Hematopoietic multipotent progenitor cell treated with erythropoietin and hydrocortisone succinate and interleukin-3 and kit ligand, for 6 days (in vitro differentiated cells): Measurements from ENCODE around the gene RTL1.

ENCODE experiments used
- DNase-seq: peaks from one replicate; pipeline ENCODE4 v3.0.0-alpha.2; 2015

The RTL1 gene

DNA sequence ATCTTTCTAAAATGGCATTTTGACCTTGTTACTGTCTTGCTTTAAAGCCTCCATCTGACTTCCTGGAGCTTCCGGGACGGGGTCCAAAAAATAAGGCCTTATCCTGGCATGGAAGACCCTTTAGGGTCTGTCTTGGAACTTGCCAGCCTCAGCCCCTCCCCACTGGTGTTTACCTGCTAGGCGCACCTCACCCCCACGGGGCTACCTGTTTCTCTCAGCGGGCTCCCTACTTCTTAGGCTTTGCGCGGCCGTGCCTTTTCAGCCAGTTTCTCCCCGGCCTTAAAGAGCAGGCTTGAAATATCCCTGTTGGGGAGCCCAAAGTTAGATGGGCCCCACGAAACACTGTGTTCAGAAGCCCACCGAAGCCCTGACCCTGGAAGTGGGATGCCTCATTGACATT is 5.1 kb downstream of the RTL1 start:
- no peak for DNase-seq

DNA sequence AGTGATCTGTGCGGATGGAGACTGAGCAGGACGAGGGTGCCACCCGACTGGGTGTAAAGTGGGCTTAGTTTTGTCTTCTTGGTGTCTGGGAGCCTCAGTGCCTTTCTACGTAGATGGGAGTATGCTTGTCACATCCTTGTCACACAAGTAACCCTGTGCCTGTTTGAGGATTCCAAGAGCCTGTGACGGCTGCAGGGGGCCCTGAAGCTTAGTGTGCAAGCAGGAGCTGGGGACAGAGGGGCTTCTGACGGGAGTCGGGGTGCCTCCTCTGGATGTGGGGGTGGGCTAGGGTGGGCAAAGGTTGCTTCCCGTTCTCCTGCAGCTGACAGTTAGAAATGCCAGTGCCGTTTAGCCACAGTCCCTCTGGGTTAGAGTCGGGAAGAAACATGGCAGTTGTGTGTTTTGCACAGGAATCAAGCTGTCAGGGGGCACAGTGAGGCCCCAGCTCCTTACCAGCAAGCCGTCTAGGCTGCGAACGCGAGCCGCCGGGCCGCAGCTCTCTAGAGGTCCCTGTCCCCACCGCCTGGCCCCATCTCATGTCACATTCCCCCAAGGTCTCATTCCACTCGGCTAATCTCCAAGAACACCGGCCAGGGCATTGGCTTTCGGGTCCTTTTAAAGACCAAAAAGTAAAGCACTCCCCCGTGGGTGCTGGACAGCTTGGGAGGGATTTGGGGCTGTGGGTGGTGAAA is 7.0 kb downstream of the RTL1 start:
- DNase-seq: no peak

DNA sequence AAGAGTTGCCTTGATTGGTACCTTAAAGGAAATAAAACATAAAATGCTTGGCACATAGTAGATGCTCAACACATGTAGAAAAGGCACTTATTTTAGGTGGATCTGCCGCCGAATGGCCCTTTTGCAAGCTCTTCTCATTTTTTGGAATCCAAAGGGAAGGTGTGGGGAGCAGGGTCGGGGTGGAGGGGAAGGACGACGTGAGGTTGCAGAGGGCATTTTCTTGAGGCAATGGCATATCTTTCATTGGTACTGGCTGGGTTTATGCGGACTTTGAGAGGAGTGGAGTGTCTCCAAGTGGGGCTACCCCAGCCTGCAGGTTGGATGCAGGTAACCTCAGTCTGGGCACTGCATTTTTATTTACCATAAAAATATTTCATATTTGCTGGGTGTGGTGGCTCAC is 8.1 kb downstream of the RTL1 start:
- no peak for DNase-seq

DNA sequence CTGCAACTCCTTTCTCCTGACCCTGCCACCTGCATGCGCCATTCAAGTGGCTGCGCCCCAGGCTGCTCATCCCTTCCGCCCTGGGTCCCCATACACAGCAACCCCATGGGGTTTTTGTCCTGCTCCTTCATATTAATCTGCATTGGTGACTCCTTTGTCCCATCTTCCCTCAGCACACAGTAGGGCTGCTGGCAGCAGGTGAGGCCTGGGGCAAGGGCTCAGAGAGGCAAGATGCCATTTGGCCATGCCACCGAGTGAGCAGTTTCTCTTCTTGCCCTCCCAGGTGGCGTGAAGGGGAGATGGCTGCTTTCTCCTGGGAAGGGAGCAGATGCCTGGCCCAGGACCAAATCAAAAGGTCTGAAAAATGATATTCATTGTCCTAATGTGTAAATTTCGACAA is 9.1 kb downstream of the RTL1 start:
- DNase-seq: no peak

DNA sequence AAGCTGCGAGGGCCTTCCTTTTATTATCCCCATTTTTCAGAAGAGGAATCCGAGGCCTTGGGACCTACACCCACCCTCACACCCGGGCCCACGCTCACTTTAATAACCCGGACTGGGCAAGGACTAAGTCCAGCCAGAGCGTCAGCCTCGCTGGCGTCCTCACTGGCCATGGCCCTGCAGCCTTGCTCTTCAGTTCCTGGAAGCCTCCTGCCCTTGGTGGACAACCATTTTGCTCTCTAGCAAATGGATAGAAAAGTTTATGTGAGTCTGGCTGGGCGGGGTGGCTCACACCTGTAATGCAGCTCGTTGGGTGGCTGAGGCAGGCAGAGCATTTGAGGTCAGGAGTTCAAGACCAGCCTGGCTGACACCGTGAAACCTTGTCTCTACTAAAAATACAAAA is 9.8 kb downstream of the RTL1 start:
- no peak for DNase-seq

DNA sequence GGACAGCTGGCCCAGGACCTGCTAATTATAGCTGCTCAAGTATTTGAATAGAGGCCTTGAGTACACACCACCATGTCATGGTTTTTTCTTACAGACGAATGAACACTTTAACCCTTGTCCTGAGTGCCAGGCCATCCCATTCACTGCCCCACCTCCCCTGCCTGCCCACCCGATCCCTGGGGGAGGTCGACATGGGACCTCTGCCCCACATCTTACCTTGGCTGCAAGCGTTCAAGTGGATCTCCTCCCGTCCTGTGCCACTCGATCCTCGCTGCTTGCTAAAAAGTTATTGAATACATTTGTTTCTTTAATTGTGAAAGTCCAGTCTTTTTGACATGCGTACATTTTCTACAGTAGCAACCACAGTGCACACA is 10.3 kb downstream of the RTL1 start:
- no peak for DNase-seq

DNA sequence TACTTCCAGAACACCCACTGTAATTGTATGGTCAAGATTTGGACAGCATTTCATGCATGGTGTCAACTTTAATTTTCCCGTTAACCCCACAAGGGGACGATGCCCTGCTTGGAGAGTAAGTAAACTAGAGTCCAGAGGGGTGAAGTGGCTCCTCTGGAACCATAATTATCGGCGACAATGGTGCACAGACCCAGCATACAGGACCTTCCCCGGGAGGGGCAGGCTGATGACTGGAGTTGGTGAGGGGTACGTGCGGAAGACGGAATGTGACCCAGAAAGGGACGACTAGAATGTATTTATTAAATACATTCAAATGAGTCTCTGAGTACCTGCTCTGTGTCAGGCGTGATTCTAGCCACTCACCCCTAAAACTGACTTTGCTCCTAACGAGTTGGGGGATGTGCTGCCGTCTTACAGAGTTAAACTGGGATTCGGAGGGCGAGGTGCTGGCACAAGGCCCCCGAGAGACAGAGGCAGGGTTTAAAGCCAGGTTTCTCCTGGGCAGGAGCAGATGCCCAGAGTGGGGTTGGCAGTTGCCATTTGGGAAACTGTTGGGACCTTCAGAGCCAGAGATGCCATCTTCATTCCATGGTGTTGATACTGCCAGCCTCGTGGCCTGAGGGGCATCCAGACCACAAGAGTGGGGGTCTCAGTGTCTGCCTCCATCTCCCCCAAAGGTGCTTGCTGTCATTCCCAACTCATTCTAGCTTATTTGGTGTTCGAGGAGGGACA is 10.9 kb downstream of the RTL1 start:
- DNase-seq: no peak

DNA sequence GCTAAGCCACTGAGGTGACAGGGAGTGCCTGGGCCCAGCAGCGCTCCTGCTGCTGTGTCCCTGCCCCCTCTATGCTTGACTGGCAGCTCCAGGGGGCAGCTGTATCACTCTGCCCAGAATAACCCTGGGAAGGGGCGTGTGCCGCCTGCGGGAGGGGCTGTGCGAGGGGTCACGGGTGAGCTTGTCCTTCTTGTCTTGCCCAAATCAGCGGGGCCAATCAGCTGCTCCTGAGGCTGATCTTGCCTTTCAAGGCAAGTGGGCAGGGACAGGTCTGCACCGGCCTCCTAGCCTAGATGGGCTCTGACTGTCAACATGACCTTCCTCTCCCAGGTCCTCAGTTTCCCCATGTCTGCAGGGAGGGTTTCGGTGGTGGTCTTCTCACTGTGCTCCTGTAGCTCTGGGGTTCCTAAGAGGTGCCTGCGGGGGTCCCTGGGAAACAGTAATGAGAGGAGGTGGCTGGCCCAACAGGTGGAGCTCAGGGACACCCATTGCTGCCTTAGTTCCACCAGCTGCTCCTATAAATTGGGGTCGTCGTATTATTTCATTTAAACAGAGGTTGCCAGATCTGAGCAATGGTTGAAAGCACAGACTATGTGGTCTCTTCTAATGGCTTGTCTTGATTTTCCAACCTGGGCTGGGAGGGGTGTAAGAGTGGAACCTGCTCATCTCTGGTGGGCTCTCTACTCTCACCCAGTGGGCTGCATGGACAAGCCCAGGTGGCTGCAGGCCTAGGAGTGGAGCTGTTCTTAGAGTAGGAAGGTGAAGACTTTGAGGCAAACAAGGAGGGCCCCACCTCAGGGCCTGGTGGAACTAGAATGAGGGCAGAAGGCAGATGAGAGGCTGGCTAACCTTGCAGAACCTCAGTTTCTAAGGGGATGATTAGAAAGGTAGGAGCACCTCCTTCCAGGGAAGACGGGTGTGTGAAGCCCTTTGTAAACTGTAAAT is 11.7 kb downstream of the RTL1 start:
- DNase-seq: no peak

DNA sequence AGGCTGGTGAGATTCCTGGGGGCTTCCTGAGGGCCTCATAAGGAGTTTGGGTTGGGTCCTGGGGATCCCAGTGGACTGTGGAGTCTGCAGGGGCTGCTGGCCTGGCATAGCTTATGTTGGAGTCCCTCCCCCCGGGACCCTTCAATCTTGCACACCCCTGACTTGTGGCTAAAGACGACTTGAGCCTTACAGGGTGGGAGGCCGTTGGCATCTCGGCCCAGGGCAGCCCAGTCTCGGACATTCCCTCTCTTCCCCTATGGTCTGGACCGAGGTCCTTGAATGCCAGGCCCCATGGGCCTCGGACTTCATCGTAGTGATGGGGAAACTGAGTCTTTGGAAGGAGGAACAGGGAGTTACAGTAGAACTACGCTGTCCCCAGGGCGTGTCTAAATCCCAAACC is 12.5 kb downstream of the RTL1 start:
- DNase-seq: no peak

DNA sequence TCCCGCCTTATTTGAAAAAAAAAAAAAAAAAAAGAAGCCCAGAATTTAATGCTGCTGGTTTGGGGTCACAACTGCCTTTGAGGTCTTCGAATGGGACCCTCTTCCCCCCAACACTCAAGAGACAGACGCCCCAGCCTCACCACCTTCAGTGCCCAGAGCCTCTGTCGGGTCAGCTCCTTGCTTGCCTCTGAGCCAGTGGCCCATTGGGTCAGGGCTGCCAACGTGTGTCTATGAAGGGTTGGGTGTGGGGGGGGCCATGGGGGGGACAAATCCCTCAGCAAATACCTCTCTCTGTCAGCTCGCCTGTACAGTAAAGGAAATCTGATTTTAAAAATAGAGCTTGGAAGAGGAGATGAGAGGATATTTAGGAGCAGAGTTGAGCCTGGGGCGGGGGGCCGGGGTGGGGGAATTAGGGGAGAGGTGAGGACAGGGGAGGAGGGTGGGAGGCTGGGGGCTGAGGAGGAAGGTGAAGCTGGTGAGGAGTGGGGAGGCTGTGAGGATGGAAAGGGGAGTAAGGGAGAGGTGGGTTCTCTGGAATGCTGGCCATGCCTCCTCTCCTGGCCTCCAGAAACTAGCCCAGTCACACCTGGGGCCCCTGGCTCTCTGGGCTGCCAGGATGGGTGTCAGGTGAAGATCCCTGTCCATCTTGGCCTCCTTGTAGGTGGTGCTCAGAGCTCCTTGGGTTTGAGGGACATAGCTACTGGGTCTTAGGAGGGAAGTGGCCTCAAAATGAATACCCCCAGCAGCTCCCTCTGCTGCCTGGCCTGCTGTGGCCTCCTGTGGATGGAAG is 13.3 kb downstream of the RTL1 start:
- DNase-seq: no peak

DNA sequence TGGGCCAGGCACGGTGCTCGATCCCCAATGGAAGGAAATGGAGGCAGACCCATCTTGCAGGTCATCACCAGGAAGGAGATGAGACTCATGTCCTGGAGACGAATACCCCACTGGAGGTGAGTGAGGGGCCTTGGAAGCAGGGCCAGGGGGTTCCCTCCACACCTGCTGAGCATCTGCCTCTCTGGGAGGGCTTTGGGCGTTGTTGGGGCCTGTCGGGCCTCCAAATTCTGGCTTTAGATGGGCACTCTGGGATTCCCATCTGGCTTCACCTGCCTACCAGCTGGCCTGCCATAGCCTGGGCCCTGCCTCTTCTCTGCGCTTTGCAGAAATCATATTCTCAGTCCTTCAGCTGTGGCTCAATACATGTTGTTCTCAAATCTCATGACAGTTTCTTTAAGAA is 13.9 kb downstream of the RTL1 start:
- DNase-seq: no peak

DNA sequence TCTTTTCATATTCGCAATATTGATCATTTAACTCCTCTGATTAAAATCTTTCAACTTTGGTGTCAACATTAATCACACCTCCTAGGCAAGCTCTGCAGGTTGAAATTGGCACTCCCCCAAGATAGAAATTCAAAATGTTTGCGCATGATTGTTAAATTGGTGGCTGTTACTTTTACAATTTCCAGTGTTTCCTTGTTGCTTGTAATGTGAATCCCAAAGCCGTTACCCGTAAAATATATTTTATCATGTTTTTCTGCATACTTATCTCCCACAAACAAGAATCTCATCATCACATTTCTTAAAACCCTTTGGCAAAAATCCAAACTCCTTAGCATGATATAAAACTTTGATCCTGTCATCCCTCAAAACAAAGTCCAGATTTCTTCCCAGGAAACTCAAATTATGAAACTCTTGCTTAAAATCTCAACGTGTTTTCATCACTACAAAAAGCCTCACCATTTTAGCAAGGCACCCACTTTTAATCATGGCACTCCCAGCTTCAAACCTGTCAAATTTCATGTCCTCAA is 14.7 kb downstream of the RTL1 start:
- no peak for DNase-seq

DNA sequence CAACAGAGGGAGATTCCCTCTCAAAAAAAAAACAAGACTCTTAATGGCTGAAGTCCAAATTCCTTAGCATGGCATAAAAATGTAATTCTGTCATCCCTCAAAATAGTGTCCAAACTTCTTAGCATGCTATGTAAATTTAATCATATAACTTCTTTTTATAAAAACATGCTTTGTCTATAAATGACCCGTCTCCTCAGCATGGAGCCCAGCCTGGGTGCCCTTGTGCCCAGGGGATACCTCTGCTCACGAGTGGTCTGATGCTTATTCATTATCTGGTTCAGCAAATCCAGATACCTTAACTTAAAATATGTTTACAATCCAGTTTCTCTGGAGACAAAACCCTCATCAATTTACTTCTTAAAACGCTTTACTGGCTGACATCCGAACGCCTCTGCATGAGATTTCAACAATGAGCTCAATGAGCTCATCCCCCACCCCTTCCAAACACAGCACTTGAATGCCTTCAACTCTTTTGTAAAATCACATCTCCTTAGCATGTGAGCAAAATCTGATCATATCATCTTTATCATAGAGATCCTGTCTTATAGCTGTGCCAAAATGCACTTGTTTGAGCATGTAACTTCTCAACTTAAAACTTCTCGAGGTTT is 15.7 kb downstream of the RTL1 start:
- no peak for DNase-seq

DNA sequence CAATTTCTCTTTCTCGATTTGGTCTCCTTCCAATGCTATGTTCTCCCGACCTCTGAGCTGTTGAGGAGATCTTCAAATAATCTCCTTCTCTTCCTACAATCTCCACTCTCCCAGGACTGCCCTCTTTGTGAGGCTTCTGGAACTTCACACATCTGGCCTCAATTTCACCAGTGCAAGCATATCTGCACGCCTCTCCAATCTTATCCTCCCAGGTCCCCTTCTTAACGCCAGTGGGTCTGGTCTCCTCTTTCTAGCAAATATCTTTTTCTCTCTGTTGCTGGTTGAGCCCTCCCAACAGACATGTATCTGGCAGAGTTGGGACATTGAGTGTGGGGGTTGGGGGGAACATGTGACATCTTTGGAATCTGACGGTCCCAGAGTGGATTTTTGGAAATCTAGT is 17.9 kb downstream of the RTL1 start:
- DNase-seq: no peak

DNA sequence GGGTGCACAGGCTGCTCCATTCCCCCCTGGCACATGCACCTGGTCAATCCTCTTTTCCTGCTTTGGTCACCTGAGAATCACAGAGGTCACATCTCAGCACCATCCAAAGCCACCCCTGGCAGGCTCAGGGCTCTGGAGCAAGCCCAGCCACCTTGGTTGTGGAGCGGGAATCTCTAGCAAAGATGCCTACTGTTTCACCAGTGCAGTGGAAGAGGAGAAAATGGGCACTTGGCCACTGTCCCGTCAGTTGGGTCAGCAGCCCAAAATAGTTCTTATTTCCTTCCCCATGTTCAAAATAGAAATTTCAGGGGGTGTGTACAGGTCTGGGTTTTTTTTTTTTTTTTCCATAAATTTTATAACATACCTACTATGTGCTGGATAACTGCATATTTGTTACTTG is 18.3 kb downstream of the RTL1 start:
- DNase-seq: no peak

DNA sequence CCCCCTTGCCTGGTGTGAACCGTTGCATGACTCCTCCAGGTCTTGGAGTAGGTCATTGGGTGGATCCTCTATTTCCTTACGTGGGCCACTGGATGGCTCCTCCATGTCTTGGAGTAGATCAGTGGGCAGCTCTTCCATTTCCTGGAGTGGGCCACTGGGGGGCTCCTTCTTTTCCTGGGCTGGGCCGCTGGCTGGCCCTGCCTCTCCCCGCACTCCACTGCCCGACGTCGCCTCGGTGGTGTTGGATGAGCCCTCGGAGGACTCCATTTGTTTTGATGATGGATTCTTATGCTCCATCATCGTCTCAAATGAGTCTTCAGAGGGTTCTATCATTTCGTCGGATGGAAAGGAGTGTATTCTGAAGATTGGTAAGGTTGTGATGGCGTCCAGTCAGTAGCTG is 19.1 kb downstream of the RTL1 start:
- DNase-seq: no peak

DNA sequence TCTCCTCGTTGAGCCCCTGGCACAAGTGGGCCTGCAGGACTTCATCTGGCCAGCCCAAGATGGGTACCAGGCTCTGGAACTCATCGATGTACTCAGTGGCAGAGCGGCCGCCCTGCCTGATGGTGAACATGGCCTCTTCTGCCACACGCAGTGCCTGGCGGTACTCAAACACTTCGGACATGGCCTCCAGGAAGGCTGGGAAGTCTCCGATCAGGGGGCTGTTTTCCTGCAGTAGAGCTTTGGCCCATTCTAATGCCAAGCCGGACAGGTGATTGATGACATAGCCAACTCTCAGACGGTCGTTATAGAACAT is 19.8 kb downstream of the RTL1 start:
- no peak for DNase-seq

DNA sequence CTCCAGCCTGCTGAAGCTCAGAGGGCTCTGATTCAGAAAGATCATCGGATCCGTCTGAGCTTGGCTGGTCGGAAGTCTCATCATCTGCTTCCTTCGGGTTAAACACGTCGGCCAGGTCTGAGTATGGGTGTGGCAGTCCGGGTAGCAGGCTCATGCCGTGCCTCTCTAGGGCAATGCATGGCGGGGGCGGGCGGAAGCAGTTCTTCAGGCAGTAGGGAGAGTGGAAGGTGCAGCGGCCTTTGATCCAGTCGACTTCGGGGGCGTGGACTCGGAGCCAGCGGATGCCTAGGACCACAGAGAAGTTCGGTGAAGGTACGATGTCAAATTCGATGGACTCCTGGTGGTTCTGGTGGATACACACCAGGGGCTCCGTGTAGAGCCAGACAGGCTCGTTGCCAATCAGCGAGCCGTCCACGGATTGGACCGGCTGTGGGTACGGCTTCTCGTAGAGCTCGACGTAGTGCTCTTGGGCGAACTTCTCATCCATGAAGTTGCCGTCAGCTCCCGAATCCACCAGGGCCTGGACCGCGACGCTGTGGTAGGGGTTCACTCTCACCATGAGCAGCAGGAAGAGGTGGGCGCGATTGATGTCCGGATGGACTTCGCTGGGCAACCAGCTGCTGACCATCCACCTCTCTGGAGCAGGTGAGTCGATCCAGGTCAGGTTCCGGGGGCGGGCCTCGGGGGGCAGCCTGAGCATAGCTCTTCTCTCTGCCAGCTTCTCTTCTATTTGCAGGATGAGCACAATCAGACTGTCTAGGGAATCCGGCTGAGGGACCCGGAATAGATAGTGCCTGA is 20.3 kb downstream of the RTL1 start:
- no peak for DNase-seq

DNA sequence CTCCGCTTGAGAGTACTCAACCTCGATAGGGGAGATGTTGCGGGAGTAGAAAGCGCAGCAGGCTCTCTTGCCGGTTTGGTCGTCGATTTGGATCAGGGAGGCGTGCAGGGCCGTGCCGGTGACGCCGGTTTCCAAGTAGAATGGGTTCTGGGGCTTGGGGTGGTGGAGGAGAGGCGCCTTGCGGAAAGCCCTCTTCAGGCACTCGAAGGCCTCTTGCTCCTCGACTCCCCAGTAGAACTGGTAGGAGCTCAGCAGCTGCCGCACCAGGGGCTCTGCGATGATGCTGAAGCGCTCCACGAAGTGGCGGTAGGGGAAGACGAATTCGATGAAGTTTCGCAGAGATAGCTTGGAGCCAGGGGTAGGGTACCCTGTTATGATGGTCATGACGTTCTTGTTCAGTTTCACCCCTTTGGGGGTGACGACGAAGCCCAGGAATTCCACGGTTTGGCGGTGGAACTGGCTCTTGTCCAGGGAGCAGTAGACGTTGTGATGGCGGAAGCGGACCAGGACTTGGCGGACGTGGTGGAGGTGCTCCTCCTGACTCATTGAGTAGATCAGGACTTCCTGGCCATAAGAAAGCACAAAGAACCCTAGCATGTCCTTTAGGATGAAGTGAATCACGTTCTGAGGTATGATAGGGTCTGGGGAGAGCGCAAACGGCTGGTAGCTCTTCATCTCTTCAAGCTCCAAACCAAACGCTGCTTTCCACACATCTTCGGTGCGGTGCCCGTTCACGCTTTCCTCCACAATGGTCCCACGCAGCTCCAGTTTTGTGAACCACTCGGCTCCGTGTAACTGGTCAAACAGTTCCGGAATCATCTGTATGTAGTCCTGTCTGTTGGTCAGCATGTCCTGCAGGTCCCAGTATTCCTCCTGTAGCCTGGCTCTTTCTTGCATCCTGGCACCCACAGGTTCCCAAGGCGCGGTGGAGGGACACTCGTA is 21.2 kb downstream of the RTL1 start:
- no peak for DNase-seq
